C4-2B (cell line): ENCODE results near the gene PRR23E.

Experiments
- ZFX ChIP-seq: fragments of 450-650 bp; IDR thresholded peaks from 2 replicates; pipeline ENCODE4 v1.6.1; 2017
- TF ChIP-seq, protein P1 (sequence below): fragments of 450-650 bp; conservative IDR thresholded peaks from 2 replicates; pipeline ENCODE4 v1.5.1; 2017; ENCODE audit warnings: mild to moderate bottlenecking

DNA sequence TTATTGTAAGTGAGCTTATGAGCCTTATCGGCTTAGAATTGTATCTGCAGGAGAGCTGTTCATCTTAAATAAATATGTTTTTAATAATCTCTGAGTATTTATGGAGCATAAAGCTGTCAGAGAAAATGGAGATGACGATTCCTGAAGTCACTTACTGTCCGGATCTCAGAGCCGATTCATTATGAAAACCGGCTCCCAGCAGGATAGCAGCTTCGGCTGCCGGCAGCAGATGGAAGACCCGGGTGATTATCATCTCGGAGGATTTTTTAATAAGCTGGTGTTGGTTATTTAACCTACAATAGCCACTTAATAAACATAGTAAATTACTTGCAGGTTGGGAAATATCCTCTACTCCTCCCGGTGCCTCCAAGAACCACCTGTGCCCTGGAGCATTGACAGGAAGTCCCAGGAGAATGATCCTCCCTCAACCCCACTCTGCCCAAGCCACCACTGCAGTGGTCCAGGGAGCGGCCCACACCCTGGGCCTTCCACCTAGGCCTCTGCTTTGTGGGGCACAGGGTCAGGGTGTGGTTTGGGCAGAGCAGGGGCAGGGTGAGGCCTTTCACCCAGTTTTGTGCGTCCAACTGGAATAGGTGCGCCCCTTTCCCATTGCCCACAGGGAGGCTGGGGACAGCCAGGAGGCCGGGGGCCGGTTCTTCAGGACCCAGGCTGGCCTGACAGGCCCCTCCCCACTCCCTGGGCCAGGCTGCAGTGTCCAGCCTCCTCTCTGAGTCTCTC lies 42.2 kb upstream of the PRR23E start:
- TF ChIP-seq, protein P1, sequence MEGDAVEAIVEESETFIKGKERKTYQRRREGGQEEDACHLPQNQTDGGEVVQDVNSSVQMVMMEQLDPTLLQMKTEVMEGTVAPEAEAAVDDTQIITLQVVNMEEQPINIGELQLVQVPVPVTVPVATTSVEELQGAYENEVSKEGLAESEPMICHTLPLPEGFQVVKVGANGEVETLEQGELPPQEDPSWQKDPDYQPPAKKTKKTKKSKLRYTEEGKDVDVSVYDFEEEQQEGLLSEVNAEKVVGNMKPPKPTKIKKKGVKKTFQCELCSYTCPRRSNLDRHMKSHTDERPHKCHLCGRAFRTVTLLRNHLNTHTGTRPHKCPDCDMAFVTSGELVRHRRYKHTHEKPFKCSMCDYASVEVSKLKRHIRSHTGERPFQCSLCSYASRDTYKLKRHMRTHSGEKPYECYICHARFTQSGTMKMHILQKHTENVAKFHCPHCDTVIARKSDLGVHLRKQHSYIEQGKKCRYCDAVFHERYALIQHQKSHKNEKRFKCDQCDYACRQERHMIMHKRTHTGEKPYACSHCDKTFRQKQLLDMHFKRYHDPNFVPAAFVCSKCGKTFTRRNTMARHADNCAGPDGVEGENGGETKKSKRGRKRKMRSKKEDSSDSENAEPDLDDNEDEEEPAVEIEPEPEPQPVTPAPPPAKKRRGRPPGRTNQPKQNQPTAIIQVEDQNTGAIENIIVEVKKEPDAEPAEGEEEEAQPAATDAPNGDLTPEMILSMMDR = no peak
- TF ChIP-seq ZFX = no peak
